ENCODE results near the gene OCA2.

GRCh38 chr15:28027714-28028076, 71.4 kb downstream of the OCA2 start:
- TF ChIP-seq RXRA (IDR thresholded peaks at IDR 0.05; ENCODE audit: insufficient read depth, low read depth, low read length), result no peak
- TF ChIP-seq CTCF (IDR thresholded peaks at IDR 0.05; ENCODE audit: control extremely low read depth in 1 of 3, insufficient read depth in 1 of 3, low read depth in 1 of 3, low read length in 3 of 3), result no peak
- TF ChIP-seq ZNF274 (IDR thresholded peaks at IDR 0.05; ENCODE audit: borderline replicate concordance, extremely low read depth, low read length), result no peak

Measured in H1 (cell line).